NCI-H1092 treated with DMSO at 0.1 percent for 48 hours (cell line): ENCODE measurements around the gene RTN1.

ENCODE experiments used
- DNase-seq: peaks from one replicate; lab custom pipeline; 2025; lab: John Stamatoyannopoulos, UW

The RTN1 gene

DNA sequence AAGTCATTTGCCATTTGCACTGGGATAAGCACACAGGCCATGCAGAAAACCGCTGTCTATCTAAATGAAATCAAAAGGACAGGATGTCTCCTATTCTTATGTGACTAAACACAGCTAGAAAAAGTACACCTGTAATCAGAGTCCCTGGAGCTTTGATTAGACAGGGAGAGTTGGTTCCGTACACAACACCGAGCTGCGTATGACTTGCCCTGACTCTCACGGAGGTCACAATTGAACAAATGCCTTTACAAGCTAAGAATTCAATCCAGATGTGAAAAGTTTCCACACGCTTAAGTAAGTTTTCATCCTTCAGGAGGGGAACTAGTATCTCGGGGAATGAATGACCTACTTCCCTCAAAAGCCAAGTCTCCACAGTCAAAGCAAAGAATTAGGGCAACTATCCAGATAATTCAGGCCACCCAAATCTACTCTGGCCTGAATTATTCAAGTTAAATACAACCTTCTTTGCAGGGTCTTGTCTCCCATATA lies 67.5 kb downstream of the RTN1 start:
- no peak for DNase-seq

DNA sequence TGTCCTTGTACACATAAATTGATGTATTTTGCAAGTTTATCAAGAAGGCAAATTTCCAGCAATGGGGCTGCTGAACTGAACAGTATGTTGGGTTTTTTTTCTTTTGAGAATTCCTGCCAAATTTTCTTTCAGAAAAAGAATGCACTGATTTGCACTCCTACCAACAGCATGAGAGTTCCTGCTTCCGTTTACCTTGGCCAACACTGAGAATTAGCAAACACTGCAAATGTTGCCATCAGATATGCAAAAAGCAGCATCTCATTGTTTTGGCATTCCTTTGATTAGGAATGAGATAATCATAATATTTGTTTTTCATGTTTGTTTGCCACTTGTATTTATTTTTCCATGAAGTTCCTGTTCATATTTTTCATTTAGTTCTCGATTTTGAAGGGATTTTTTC lies 82.4 kb downstream of the RTN1 start:
- peak; percentile 6 for DNase-seq

DNA sequence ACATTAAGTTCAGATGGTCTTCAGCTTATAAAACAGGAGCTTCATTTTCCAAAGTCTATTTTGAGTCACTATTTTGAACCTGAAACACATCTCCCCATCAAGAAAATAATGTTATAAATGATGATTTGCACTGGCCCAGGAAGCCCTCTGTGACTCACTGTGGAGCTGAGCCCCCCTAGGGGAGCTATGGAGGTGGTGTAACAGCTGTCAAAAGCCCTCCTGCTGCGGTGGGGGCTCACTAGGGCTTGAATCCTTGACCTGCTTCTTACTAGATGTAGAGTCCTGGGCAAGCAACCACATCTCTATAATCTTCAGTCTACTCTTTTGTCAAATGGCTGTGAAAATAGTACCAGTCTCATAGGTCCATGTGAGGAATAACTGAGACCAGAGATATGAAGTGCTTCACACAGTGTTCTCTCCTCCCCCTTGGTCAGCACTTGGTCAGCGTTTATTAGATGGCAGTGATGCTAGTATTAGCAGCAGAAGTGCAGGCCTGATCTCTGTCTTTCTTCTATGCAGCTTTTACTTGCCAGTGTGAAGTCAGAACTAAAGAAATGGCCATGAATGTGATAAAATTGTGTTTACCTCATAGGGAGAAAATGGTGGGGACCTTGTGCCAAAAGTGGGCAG lies 83.4 kb downstream of the RTN1 start:
- DNase-seq = no peak

DNA sequence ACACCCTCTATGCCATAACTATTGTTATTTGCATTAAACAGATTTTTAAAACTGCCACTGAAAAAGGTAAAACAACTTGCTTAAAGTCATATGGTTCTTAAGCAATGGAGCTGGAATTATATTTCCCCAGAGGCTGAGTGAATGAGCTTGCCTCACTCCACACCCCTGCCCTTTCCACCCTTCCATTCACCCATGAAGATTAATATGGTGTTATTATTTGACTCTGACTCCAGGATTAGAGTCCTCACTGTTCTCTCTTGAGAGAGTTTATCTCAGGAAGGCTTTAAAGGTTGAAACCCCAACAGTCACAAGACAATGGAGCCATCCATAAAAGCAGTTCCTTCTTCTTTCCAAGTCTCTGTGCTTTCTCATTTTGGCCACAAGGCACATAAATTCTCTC lies 84.9 kb downstream of the RTN1 start:
- DNase-seq = no peak

DNA sequence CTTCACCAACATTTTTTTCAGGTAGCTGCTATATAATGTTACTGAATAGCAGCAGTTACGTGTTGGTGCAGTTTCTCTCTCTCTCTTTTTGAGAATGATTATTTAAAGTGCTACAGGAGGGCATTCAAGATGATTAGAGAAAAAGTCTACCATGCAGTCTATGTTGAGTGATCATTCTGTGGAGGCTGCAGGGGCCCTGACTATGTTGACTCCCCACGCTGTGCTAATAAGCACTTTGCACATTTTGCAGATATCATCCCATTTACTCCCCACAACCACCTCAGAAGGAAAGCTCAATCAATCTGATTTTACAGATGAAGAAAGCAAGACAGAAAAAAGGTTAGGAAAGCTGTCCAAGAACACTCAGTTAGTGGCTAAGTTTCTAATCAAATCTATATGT lies 87.8 kb downstream of the RTN1 start:
- DNase-seq = no peak

DNA sequence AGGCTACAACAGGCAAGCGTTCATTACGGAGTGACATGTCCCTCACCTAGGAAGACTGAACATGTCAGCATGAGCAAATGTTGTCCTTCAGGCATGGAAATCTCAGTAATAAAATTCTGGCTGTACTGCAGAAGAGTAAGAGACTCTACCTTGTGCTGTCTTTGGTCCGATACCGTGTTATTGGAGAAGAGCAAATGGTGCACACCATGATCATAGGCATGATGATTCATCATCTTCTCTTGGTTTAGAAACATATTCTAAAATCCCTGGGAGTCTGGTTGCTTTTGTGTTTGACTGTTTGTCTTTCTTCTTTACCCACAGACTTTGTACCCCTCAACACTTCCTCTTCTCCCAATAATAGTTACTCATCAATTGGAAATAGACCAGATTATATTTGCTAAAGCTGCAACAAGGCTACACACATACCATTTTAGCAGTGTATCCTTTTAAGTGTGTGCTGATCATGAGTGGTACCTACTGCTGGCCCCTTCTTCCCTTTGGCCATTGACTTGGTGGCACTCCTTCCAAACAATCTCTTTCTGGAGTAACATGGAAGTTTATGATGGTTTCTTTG lies 93.5 kb downstream of the RTN1 start:
- no peak for DNase-seq

DNA sequence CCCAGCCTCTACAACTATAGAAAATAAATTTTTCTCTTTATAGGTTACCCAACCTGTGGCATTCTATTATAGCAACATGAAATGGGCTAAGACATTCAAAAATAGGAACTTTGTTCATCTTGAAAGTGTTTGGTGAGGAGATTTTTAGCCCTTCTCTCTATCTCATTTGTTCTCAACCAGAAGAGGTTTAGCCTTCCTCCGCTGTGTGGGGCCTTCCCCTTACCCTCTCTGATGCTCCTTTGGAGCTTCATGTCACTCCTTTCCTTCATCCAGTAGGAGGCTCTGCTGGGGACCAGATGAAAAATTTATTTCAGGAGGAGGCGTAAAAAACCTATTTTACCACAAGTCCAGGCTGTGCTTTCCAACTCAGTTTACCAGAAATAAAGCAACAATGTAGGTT lies 94.1 kb downstream of the RTN1 start:
- DNase-seq = no peak

DNA sequence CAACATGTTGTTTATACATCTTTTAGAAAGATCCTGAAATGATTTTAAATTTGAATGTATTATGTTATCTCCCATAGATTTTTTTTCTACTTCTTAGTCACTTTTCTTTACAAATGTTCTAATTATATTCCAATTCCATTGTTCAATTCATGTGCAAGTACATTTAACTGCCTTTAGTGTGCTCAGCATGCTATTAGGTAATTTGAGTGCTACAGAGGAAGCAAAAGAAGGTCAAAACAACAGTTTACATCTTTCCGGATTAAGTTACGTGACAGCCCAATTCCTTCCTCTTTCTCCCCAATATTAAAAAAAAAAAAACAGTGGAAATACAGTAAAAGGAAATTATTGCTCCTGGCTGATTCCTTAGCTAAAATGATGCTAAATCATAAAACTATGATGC lies 98.3 kb downstream of the RTN1 start:
- peak; percentile 8 for DNase-seq

DNA sequence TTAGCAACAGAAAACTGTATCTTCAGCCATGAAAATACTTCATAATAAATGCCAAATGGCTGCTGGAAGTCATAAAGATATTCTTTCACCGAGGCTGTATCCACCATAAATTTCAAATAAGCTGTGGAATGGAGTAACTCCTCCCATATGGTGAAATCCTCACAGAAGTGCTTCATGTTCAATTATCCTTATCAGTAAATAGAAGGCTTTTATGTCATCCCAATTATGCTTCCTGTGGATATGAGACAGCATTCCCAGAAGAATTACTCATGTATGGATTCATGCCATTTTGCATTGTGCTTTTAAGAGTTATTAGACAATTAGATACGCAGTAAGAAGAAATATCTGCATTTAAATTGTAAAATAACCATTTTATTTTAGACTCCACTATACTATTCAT lies 99.0 kb downstream of the RTN1 start:
- peak; percentile 78 for DNase-seq

DNA sequence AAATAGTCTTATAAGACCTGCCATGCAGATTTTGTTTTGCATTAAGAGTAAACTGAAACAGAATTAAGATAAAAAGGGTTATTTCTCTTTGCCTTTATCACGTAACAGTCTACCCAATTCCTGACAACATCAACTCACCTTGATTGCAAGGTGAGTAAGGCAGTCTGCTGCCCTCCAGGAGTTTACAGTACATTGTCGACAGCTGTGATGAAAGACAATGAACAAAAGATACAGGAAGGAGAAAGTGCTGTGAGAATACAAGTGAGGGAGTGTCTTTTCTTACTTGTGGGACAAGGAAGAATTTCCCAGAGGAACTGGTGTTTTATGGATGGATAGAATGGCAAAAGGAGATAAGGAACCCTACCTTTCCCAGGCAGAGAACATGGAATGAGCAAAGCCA lies 101.0 kb downstream of the RTN1 start:
- DNase-seq = no peak

DNA sequence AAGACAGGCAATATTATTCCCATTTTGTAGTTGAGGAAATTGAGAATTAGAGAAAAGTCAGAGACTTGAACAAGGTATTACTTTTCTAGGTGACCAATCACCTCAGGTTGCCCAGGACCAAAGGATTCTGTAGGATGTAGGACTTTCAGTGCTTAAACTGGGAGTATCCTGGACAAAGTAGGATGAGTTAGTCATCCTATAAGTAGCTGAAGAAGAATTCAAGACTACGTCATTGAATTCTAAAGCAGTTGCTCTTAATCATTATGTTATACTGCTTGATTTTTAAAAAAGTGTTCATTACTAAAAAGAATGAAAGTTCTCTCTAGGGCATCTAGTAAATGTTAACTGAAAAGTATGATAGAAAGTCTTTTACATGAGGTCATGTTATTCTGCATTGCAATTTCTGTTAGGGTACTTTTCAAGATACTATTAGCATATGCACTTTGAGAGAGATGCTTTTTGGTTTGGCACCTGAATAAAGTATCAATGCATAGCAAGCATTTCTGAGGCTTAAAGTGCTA lies 101.7 kb downstream of the RTN1 start:
- DNase-seq = no peak

DNA sequence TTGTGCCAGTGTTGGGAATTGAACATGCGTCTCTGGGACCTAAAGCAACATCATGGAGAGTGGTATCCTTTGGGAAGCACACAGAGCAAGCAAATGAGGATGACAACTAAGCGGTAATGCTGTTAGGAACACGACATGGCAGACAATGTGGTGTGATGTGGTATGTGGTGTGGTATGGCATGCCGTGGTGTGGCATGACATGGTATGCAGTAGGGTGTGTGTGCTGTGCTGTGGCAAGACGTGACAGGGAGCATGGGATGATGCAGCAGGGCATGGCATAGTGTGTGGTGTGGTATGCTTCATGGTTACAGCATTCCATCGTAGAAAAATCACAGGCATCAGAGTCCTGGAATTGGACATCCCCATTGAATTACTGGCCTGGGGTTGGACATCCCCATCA lies 108.7 kb downstream of the RTN1 start:
- no peak for DNase-seq

DNA sequence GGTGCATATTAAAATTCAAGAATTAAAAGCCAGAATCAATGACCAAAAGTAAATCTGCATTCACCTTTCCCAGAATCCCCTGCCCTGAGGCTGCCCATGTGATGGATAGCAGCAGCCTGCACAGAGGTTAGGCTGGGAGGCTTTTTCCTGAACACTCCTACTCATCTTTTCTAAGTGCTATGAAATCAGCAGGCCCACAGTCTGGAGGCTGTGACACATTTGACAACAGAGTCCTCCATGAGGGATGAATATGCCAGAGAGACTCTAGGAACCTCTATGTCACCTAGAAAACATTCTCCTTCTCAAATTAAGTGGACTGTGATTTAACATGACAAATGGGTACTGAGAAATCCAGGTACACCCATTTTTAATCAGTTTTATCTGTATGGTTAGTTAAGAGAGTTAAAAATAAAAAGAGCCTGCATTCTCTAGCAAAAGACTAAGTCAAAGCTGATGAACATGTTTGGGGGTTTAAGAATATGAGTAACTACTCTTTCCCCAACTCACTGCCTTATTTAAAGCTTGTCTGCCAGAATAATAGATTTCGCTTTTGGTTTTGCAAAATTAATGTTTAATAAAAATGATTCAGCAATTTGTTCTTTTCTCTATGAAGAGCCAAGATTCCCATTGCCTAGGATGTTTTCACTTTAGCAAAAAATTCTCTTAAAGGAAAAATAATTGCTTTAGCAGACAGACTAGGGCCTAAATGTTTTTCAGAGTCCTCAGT lies 115.0 kb downstream of the RTN1 start:
- DNase-seq = no peak

DNA sequence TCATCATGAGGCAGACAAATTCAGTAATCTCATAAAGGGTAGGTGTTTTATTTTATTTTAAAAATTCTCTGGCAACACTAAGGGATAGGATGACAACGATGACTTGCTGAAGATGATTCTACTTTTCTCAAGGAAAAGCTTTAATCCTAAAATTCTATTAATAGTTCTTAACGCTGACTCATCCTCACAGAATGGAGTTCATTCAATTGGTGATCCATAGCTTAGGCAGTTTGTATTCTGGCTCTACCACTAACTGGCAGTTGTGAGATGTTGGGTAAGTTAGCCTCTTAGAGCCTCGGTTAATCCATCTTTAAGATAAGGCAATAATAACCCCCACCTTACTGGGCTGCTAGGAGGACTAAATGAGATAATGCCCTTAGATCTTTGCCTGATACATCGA lies 116.3 kb downstream of the RTN1 start:
- no peak for DNase-seq

DNA sequence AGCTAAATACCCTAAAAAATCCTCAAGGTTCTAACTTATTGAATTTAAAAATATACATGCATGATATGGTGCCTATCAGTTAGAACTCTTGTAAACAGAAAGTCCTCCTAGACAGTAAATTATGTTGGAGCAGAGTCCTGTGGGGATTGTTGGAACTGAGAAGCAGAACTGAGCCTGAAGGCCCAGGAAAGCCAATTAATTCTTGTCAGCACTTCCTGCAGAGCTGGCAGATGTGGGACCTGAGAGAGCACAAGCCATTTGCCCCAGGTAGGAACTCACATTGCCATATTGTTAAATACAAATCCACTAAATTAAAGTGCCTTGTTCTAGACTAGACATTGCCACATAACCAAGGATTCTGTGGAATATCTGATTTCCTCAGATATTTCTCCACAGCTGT lies 117.1 kb downstream of the RTN1 start:
- no peak for DNase-seq

DNA sequence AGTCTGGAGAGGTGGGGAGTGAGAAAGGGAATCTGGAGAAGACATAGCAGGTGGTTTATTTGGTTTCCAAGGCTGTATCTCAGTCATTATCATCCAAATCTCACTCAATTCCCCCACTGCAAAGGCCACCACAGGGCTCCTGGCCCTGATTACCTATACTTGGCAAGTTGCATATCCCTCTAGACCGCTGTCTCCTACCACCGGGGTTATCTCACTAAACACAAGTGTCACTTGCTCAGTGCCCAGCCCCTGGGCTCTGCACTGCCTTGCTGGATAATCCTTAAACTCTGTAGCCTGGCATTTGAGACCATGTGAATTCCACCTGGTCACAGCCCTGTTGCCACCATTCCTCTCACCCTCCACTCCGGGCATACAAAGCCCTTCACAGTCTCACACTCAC lies 119.0 kb downstream of the RTN1 start:
- DNase-seq = no peak

DNA sequence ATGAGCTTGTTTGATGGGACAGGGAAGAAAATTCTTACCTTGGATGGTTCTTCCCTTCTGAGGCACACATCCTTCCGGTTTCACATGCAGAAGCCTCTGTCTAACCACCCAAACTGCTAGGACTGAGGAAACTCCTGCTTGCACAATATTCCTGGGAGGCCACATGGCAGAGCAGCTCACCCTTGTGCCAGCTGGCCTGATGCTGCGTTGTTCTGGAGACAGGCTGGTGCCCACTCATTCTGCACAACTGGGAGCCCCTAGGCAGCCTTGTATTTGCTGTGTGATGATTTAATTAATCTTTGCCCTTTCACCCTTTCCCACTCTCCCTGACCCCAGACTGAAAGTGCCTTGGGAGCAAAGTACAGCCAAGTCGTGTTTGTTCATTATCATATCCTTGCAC lies 130.8 kb downstream of the RTN1 start:
- no peak for DNase-seq

DNA sequence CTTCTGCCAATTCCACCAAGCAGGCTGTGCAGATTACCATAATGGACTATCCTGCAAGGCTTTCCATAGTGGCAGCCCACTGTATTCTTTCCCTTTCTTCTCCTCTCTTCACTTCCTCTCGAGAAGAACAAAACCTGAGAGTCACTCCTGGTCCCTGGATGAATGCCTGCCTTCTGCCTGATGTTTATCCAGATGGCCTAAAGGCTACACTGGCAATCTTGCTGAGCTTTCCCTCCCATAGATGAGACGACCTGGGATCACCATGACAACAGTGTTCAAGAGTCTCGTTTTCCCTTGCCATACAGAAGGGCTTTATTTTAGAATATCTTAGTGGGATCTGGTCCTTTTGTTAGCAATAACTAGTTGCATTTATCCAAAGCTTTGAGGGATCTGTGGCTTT lies 142.3 kb downstream of the RTN1 start:
- peak; percentile 85 for DNase-seq

DNA sequence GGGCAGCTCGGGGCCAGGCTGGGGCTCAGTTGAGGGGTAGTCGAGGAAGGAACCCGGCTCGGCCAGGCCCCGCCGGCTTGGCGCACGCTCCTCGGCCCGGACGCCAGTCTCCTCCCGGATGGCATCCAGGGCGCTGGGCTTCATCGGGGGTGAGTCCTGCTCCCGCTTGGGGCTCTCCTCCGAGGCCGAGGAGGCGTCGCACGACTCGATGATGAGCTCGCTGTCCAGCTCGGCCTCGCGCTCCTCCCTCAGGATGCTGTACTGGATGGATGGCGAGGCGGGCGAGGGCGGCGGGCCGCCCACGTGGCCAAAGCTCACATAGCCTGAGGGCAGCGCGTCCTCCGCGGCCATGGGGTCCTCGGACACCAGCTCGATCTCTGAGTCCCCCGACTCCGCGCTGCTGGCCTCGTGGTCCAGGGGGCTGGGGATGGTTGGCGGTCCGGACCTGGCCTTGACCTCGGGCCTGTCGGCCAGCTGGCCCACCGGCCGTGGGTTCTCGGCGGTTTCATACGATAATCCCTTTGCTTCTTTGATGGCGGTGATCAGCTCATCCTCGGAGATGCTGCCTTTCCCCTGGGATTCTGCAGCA lies 143.4 kb downstream of the RTN1 start:
- no peak for DNase-seq

DNA sequence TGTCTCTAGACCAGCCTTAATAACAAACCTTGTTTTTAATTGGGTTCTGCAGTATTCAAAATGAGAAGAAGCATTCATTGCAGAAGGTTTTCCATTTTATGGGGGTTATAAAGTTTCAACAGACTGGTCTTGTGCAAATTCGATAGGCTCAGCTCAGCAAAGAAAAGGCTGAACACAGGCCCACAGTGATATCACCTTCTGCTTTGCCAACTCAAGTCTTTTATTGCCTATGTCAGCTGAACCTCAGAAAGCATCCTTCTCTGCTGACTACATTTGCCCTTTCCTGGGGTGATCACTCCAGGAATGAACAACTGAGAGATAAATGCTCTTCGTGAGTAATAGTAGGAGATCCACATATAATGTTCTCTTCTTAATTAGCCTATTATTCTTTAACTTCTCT lies 159.5 kb downstream of the RTN1 start:
- DNase-seq = no peak

DNA sequence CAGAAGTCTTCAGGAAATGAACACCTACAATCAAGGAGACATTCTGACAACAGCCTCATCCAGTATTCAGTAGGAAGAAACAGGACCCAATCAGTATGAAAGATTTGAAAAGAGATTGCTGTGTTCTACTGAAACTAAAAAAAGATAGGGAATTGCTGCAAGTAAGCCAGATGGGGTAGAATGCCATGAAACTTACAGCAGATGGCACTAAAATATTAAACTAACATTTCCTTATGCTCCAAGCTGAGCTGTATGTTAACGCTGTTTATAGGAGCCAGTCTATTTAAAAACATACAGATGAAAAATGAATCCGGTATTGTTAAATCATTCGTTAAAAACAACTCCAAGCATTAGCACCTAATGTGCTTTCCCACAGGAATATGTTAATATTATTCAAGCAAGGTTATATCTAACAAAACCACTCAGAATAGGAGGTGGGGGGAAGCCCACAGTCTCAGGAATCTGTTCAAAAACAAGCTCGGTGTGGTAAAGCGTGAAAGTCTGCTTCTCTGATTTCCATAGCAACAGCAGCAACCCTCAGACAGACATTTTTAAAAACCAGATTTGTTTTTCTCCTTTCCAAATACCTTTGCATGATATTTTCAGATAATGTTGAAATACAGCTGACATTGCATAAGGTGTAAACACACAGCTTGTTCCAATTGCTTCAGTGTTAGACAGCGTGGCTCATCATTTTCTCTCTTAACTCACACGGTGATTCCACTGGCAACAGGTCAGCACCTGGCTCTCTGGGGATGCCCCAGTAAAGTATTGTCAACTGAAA lies 162.6 kb downstream of the RTN1 start:
- DNase-seq = peak; percentile 20

DNA sequence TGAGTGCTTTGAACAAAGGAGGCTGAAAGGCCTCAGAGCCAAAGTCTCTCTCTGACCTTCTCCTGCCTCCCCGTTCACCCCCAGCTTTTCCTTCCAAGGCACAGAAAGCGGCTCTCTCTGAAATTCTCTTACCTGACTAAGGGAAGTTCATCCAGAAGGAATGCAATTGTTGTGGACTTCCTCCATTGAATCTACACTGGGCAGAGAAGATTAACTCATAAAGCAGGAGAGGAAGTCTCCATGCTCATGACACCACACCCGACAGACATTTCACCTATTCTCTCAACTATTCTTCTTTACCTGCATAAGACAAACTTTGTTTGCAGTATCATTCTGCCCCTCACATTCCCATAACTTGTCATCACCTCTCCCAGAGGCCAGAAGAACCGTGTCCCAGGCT lies 164.7 kb downstream of the RTN1 start:
- DNase-seq = no peak
